Anterior cingulate cortex (tissue), 58 donors: ENCODE results near the gene MET.
"Not testable (repeated sequence)": the region's sequence is repeated elsewhere in the genome, so short reads cannot be mapped to it uniquely, and the experiment has no call there.

ENCODE experiments used
- DNase-seq, 58 donors: peaks; one replicate each; lab custom pipeline; 2025; lab: John Stamatoyannopoulos, UW

Gene MET

DNA sequence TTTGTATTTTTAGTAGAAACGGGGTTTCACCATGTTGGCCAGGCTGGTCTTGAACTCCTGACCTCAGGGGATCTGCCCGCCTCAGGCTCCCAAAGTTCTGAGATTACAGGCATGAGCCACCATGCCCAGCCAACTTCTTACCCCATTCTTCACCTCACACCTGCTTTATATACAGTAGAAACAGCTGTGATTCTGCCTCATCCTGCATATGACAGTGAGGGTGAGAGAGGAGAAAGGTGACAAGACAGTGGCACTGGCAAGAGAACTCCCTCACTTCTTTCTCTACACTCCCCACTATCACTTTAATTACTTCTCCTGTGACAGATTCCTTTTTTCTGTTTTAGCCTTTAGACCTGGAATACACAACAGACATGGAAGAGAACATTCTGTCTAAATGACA is 128.6 kb downstream of the MET start:
- no peak for DNase-seq

DNA sequence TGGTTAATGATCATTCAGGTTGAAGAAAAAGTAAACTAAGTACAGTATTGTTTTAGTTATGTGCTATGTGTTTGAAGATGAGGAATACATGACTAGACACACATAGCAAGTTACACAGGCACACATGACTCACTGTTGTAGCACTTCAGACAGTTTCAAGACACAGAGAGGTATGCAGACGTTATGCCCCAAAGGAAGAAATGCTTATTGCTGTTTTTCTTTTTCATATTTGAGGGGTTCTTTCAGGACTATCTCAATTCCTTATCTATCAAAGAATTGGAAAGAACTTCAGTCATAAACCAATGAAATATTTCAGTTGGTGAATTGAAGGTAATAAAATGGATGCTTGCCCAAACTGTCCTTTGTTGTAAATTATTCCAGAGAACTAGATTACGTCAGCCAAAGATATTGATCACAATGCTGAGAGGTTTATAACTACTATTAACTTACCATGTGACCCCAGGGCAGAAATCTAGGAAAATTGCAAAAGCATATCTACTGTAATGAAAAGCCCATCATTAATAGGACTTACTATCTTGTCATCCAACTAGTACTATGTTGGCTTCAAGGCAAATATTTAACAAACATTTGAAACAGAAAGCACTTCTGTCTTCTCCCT is 129.2 kb downstream of the MET start:
- DNase-seq, result no peak

DNA sequence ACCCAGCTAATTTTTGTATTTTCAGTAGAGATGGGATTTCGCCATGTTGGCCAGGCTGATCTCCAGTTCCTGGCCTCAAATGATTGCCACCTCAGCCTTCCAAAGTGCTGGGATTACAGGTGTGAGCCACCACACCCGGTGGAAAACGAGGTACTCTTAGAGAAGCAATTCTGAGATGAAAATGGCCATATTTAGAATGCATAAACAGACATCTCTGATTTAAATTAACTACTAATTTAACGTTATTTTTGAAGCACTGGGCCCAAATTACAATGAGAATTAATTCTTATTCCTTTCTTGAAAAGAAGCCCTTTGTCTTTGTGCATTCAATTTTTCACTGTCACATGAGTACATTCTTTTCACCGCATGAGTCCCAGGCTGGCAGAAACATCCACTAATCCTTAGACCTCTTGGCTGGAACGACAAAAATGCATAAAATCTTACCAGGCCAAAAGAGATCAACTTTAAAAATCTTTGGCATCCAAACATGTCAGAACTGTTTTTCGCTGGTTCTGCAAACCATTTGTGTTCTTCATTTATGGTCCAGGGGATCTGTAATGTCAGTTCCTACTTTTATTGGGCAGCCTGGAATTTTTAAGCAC is 130.2 kb downstream of the MET start:
- no peak for DNase-seq

DNA sequence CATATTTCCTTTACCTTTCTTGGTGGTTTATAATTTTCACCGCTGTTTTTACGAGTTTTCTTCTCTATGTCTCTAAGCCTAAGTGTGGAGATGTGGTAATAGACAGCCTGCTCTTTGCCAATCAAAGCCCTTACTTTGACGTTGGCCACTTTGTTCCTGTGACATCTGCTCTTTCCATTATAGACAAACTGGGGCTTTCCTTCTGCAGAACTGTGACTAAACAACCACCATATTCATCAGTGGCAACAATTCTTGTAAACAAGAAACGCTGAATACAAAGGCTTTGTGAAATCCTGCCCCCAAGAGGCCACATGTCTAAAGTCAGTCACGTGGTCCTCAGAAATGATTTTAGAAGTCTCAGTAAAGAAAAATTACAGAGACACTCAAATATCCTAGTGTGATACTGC is 130.8 kb downstream of the MET start:
- DNase-seq, result peak in 23 of 58 donors; percentile 2 to 81 (median 17)

DNA sequence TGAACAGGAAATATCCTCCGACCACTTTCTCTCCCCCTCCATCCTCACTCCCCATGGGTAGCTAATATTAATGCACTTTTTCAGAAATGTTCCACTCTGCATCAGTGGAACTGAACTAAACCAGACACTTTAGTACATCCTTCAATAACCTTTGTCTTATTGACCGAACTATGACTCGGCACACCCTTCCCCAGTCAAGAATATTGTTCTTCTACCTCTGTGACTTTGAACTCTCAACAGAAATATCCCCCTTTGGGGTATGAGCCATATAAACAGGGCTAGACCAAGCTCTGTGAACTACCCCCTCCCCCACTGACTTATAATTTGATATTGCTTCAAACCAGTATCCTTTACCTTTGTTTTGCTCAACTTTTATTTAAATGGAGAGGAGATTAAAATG is 132.5 kb downstream of the MET start:
- DNase-seq, result no peak

DNA sequence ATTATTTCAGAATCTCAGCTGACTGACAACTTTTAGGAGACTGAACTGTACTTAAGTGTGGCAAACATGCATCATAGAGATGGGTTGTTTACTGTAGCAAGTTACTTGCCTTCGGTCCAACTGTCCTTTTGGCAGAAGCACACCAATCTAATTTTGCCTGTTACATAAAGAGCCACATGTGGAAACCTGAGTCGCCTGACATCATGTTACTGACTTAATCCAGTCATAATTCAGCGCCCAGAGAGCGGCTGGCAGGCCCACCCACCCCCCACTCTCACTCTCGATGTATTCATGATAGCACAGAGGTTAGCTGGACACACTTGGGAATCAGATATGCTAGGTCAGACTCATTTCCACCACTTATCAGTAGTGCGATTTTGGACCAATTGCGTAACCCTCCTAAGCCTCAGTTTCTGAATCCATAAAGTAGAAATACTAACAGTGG is 133.1 kb downstream of the MET start:
- no peak for DNase-seq

DNA sequence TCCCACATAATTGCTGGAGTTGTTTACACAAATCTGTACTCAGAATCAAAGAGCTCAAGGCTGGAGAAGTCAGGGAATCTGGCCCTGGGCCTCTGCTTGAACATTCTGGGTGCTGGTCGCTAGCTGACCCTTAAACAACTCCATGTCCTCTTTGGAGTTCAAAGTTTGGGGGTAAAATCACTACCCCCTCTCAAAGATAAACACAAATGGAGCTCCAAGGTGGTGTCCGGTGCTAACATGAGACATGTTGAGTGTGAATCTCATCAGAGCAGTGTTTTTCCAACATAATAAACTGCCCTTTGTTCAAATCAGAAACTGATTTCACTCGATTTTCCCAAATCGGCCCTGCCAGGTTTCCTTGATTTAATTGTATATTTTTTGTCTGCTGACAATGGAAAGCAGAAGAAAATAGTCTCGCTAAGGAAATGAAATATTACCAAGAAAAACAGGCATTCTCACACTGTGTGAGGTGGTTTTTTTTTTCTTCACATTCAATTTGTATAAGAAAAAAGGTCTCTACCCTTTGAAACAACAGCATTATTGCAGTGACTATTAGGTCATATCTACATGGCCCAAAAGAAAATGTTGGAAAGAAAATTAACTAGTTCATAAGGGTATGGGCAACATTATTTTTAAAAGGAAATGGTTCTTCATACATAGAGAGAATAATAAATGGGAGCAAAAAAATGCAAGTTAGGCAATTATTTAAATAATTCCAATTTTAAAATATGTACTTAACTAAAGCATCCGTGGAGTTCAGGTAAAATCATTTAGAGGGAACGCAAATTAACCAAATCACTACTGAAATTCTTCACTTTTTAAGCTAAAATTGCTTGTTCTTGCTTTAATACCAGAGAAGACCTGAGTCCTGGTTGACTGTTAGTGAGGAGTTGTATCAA is 134.3 kb downstream of the MET start:
- DNase-seq, result peak in 3 of 58 donors; percentile 12 to 42 (median 15)

DNA sequence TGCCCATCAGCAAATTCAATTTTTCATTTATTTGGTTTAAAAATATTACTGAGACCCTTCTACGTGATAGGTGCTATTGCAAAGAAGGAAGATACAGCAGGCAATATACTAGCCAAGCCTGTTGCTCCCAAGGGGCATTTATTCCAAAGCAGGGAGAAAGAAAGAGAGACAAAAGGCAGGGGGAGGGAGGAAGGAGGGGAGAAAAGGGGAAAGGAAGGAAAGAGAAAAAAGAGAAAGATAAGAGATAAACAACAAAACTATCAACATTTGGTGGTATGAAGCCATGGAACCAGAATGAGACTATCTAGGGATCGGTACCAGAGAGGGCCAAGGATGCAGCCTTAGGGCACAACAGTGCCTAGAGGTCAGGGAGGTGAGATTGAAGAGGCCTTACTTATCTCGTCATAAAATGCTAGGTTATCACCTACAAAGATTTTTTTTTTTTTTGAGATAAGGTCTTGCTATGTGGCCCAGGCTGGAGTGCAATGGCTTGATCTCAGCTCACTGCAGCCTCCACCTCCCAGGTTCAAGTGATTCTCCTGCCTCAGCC is 135.1 kb downstream of the MET start:
- no peak for DNase-seq

DNA sequence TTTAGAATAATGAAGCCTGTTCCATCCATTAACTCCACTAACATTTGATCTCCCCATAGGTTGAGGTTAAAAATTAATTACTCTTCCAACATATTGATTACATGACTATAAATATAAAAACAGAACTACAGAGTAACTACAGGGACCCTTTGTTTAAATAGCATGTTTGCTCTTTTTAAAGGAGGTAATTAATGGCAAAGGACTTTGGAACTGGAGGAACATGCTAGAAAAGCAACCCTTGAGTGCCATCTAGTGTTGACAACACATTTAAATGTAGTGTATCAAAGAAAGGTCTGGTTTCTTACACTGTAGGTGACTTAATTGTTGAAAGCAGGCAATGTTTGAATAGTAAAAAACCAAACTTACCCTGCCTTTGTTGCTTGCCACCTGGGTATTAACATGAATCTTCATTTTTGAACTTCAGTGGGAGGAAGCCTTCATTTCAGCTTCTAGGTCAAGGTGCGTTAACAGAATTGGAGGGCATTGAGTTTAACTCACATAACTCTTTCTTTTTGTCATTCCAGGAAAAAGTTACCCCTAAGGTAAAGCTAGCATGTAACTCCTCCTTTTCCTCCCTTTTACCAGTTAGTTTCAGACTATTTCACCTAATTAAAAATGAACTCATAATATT is 137.8 kb downstream of the MET start:
- peak in 5 of 58 donors; percentile 2 to 58 (median 11) for DNase-seq

DNA sequence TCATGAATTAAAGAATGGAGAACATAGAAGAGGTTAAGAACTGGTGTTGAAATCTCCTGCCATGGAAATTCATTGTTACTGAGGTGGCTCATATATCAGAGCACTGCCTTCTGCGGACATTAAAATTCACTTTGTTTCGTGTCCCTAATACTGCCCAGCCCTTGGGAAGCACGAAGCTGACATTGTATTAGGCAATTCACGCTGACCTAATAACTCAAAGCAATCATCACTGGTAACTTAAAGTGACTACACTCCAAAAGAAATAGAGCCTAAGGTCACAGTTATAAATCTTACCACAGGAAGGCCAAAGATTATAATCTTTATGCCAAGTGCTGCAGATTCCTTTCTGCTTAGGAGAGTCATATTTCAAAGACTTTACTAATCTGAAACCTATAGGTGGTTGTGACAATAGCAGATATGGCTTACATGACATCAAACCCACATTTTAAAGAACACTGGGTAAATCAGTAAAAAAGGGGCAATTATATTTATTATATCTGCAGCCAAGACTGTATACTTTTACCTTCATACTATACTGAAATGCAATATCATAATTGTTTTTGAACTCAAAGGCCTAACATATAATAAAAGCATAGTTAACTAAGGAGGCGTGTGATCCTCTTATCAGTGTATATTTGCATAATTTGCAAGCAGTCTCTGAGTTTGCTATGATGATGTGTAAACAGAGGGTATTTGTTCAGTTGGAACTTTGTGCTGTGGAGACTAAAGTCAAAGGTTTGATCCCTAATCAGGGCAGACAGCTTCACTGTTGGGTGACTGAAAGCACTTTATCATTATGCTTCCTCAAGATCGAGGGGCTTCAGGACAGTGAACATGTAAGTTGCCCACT is 138.5 kb downstream of the MET start:
- no peak for DNase-seq

DNA sequence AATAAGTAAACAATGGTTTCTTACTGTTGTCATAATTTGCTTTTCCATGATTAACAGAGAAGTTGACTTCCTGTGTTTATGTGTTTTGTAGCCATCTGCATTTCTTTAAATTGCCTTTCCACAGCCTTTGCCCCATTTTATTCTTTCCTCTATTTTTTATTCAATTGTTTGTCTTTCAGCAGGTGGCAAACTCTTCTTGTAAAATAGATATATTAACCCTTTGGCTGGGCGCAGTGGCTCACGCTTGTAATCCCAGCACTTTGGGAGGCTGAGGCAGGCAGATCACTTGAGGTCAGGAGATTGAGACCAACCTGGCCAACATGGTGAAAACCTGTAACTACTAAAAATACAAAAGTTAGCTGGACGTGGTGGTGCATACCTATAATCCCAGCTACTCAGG is 139.8 kb downstream of the MET start:
- DNase-seq, result no peak

DNA sequence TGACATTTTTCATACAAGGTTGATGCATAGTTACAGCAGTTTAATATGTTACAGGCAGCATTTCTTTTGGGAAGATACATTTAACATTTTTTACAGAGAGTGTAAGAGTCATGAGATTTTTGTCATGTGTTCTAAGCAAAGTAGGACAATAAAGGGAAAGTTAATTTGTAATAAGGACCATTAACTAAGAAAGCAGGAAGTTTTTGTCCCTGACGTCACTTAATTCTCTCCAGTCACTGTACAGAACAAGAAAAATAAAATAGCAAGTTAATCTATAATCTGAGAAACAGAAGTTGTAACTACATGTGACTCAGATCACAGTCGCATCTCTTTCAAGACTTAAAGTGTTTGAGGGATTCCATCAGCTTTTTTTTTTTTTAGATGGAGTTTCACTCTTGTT is 140.9 kb downstream of the MET start:
- no peak for DNase-seq

DNA sequence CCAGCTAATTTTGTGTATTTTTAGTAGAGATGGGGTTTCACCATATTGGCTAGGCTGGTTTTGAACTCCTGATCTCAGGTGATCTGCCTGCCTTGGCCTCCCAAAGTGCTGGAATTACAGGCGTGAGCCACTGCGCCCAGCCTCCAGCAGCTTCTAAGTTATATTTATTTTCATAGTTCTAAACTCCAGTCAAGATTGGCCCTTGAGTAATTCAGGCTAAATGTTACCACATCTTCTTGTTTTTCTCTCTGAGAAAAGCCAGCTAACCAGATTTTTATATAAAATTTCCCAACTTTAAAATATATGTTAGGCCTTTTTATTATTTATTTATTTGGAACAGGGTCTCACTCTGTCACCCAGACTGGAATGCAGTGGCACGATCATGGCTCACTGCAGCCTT is 141.4 kb downstream of the MET start:
- DNase-seq, result not testable (repeated sequence)

DNA sequence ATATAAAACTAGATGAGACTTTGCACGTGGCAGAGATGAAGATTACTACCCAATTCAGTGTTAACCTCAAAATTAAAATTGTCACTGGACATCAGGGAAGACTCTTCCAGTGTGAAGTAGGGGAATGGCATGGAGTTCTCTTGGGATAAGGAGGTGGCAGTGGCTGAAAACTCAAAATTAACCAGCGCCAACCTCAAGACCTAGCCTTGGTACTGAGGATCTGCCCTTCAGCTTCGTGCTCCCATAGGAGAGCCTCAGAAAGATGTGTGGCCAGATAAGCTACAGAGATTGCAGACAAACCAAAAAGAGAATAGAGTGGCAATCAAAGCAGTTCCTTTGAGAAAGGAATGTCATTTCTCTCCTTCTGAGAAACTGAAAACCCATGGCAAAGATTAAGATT is 143.0 kb downstream of the MET start:
- DNase-seq, result no peak

DNA sequence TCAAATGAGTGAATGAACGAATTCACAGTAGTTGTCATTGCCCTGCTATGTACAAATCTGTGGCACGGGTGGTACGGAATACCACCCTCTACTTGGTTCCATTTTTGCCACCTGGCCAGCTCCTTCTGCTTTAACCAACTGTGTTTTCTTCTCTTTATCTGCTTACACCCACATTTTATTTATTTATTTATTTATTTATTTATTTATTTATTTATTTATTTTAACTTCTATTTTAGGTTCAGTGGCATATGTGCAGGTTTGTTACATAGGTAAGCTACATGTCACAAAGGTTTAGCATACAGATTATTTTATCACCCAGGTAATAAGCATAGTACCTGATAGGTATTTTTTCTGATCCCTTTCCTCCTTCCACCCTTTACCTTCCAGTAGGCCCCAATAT is 148.2 kb downstream of the MET start:
- DNase-seq, result no peak

DNA sequence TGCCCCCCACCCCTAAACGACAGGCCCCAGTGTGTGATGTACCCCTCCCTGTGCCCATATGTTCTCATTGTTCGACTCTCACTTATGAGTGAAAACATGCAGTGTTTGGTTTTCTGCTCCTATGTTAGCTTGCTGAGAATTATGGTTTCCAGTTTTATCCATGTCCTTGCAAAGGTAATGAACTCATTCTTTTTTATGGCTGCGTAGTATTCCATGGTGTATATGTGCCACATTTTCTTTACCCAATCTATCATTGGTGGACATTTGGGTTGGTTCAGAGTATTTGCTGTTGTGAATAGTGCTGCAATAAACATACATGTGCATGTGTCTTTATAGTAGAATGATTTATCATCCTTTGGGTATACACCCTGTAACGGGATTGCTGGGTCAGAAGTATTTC is 149.7 kb downstream of the MET start:
- not testable (repeated sequence) for DNase-seq

DNA sequence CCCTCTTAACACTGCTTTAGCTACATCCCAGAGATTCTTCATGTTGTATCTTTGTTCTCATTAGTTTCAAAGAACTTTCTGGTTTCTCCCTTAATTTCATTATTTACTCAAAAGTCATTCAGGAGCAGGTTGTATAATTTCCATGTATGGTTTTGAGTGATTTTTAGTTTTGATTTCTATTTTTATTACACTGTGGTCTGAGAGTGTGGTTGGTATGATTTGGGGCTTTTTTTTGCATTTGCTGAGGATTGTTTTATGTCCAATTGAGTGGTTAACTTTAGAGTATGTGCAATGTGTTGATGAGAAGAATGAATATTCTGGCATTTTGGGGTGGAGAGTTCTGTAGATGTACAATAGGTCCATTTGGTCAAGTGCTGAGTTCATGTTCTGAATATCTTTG is 152.5 kb downstream of the MET start:
- no peak for DNase-seq

DNA sequence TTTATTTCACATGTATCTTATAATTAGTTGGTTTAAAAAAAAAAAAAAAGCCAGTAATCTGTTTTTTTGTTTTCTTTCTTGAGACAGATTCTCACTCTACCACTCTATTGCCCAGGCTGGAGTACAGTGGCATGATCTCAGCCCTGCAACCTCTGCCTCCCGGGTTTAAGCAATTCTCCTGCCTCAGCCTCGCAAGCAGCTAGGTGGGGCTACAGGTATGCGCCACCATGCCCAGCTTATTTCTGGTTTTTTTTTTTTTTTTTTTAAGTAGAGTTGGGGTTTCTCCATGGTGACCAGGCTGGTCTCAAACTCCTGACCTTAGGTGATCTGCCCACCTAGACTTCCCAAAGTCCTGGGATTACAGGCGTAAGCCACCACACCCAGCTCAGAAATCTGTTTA is 156.3 kb downstream of the MET start:
- DNase-seq, result no peak

DNA sequence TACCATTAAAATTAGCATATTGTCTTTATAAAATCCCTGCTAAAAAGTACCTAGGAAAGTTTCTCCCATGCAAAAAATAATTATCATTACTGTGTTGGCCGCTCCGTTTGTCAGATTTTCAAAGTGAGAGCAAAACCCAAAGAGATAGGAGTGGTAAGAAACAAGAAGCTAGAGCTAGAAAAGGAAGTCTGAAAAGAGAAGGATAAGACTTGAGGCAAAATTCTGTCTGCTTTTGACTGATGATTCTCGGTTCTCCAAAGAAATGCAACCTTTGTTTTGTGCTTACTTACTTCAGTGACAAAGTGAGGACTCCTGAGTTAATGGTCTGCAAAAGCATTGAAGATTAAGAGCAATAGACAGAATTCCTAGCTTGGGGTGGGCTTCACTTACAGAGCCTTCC is 157.0 kb downstream of the MET start:
- no peak for DNase-seq

DNA sequence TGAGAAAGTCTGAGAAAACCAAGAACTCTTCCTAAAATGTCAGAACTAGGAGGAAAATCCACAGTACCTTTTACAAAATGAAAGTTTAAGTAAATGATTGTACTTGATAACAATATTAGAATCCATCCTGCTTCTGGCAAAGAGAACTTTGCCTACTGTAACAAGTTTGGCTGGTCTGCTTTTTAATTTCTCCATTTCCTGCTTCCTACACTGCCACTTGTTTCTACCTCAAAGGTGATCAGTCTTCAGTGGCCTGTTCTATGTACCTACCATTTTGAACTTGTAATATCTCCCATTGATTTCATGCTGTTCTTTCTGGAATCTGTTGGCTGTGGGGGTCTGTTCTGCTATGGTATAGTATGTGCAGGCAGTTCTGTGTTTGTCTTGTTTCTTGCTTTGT is 157.5 kb downstream of the MET start:
- DNase-seq, result no peak
